NCI-H1417 treated with DMSO at 0.1 percent for 48 hours (cell line): ENCODE data around the gene TPX2.
"Not testable (repeated sequence)": the region's sequence is repeated elsewhere in the genome, so short reads cannot be mapped to it uniquely, and the experiment has no call there.

ENCODE experiments used
- DNase-seq: peaks from one replicate; lab custom pipeline; 2025; lab: John Stamatoyannopoulos, UW

Gene TPX2

DNA sequence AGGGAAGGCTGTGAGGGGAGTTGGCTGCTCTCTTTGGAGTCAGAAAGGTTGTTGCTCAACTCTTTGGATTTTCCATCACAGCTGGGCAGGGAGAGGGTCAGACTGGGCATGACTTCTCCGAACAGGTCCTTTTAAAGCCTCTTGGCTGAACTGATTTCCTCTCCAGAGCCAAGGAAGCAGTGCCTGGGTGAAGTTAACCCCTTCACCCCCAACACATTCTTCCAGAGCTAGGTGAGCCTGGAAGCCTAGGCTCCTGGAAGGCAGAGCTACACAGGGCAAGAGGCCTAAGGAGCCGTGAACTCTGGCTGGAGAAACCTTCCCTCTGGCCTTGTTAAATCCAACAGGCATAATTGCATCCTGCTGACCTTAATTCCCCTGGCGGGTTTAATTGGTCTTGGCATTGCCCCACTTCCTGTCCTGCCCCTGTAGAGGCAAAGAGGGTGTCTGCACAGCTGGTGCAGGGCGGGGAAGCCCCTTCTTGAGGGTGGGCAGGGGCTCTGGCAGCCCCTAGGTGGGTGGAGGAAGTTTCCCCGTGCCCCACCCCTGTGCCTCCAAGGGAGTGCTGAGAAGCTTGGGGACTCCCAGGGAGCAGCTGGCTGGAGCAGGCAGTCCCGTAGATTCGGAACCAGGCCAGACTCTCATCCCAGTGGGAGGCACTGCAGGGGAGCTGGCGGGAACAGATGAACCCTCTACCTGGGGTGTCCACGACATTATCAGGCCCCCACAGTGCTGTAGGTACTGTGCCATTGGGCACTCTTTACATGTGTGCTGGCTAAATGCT is 76.5 kb downstream of the TPX2 start:
- no peak for DNase-seq

DNA sequence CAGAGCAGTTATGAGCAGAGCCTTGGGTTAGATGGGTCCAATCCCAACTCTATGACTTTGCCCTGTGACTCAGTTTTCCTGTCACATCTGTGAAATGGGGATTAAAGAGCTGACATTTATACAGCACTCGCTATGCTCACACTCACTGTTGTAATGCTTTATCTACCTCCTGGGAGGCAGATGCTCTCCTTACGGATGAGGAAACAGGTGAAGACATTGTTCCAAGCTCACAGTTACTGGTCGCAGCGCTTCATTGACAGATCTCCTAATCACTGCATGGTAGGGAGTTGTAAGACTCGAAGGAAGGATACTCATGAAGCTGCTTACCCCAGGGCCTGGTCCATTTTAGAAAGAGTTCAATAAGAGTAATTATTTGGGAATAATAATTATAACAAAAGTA is 77.1 kb downstream of the TPX2 start:
- no peak for DNase-seq

GRCh38 chr20:31817461-31817860 is 78.4 kb downstream of the TPX2 start:
- DNase-seq = no peak

- DNase-seq = no peak
Observed at GRCh38 chr20:31818376-31818908, 79.4 kb downstream of the TPX2 start.

DNA sequence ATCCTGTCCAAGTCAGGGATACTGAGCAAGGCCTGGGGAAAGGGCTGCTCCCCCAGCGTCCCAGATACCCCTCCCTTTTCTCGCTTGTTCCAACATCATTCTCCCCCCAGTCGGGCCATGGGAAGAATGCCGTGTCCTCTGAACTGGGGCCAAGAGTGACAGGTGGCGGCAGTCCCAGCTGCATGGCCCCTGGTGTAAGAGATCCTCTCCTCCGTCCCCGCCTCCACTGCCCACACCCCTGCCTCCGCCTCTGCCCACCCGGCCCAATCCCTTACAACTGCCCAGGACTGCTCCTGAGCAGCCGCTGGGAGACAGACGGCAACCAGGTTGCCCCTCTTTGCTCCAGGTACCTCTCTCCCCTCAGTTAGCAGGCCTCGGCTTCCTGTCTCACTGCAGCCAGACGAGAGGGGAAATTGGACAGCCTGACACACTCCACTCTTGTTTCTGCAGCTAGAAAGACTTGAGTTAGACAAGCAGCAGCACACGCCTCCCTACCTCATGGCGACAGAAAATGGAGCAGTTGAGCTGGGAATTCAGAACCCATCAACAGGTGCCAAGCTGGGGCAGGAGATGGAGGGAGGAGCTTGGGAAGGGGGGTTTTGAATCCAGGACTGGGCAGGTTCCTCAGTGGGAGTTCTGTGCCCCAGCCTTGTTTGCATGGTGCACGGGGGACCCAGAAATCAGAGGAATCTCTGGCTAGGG is 80.1 kb downstream of the TPX2 start, which contains the start of gene MYLK2:
Gene MYLK2 (plus strand): TSS at position 274 of the 702 bp plus-strand sequence. CDS start 225 bp downstream, at position 499.
- DNase-seq = no peak

DNA sequence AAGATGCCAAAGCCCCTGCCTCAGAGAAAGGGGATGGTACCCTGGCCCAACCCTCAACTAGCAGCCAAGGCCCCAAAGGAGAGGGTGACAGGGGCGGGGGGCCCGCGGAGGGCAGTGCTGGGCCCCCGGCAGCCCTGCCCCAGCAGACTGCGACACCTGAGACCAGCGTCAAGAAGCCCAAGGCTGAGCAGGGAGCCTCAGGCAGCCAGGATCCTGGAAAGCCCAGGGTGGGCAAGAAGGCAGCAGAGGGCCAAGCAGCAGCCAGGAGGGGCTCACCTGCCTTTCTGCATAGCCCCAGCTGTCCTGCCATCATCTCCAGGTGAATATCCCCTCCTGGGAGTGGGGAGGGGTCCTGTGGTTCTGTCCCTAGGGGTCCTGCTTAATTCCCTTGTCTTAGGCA is 81.1 kb downstream of the TPX2 start:
- no peak for DNase-seq

DNA sequence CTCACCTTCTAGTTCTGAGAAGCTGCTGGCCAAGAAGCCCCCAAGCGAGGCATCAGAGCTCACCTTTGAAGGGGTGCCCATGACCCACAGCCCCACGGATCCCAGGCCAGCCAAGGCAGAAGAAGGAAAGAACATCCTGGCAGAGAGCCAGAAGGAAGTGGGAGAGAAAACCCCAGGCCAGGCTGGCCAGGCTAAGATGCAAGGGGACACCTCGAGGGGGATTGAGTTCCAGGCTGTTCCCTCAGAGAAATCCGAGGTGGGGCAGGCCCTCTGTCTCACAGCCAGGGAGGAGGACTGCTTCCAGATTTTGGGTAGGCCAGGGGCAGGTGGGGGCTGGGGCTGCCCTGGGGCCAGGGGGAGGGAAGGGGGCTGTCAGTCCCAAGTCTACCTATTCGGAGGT is 82.3 kb downstream of the TPX2 start:
- no peak for DNase-seq

DNA sequence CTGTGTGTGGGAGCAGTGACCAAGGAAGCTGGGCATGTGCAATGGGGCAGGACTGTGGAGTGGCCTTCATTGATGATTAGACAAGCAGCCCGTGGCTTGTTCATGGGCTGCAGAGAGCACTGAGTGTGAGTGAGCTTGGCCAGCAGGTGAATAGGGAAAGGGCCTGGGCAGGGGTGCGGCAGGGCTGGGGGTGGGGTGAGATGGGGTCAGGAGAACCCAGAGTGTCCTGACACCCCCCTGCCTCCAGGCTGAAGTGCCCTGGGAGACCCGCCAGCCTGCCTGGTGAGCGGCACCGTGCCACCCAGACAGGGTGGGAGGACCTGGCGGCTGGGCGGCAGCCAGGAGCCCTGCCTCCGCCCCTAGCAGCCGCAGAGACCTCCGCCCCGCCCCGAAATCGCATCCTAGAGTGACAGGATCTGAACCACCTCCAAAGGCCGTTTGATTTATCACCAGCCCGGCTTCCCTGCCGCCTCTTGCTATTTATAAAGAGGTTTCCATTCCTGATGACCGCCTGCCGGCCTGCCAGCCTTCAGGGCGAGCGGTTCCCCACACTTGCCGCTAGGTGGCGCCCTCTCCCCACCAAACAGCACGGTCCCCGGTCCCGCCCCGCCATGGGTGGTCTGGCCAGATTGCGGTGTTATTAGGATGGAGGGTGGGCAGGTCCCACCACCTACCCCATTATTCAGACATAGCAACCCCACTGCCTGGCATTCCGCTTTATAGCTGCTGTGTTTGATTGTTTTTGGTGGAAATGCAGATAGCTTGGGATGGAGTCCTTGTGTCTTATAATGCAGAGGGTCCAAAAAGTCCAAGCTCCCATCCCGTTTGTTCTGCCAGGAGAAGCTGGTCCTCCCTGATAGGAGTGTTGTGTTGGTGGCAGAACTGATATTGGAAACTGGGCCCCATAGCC is 83.6 kb downstream of the TPX2 start:
- peak; percentile 68 for DNase-seq

- DNase-seq = no peak
Observed at GRCh38 chr20:31823360-31824124, 84.5 kb downstream of the TPX2 start.

DNA sequence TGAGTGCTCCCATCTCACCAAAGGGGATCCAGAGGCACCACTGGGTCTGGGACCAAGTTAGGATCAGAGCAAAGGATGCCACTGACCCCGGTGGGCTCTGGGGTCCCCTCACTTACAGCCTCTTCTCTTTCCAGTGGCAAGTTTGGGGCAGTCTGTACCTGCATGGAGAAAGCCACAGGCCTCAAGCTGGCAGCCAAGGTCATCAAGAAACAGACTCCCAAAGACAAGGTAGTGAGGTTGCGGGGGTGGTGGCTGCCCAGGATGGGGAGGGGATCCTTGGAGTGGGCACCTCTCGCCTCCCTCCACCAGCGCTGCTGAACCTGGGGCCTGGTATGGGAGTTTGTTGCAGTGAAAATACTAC is 85.0 kb downstream of the TPX2 start:
- DNase-seq = no peak

DNA sequence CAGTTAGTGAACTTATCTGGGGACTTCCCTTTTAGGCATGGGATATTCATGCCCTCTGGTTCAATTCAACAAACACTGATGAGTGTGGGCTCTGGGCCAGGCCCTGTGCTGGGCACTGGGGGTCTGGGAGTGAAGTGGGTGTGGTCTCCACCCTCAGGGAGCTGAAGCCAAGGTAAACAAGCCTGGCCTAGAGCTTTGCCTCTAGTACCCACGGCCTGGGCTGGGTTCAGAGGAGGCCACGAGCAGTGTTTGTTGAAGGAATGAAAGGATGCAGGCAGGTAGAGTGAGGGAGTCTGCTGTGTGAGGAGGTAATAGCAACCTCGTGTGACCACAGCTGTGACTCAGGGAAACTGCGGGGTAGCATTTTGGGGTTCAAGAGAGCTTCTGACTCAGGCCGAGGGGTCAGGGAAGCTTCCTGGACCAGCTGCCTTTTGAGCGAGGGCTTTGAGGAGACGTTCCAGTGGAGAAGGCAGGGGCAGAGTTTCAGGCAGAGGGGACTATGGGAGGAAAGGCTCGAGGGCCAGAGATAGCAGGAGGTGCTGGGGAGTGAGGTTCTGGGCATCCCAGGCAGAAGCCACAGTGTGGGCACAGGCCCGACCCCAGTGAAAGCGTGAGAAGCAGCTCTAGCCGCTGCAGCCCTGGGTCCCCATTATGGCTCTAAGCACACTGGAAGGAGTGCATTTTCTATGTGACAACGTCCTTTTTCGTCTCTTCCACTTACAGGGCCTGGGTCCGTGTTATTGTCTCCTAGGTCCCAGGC is 85.6 kb downstream of the TPX2 start:
- DNase-seq = no peak

DNA sequence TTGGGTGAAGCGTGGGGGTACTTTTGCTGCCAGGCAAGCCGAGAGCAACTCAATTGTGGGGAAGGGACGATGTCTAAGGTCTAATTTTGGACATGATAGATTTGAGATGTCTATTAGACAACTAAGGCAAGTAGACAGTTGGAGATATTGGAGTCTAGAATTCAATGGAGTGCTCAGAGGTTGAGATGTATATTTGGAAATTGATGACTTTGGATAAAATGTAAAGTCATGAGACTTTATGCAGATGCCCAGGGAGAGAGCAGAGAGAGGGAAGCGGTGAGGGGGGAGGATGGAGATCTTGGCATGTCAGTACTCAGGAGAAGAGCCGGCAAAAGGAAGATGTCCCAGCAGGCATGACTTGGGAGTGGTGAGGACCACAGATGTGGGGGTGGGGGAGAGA is 87.0 kb downstream of the TPX2 start:
- DNase-seq = no peak

DNA sequence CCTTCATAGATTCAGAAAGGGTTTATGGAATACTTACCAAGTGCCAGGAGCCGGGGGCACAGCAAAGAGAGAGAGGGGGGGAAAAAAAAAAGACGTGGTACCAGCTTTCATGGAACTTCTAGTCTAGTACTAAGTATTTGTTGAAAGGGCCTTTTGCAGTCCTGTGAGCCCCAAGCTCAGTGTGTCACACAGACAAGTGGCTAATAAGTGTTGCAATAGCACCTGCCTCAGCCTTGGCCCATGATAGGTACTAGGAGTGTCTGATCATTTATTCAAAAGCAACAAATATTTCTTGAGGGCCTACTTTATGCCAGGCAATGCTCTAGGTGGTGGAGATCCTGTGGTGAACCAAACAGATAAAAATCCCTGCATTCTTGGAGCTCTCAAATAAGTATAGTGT is 88.0 kb downstream of the TPX2 start:
- DNase-seq = no peak

GRCh38 chr20:31828016-31828415 is 88.9 kb downstream of the TPX2 start:
- not testable (repeated sequence) for DNase-seq

DNA sequence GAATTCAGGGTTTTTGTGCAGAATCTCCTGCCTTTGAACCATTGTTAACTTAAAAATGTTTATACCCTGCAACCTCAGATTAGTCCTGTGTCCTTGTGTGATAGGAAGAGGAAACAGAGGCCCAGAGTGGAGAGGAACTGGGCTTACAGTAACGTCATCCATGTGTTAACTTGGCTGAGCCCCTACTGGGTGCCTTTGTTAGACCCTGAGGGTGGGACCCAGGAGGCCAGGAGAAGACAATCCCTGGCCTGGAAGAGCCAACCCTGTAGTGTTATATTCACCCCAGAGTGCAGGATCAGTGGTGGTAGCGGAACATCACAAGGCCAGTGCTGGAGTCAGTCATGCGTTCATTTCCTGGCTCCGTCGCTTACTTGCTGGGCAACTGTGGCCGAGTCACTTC is 90.6 kb downstream of the TPX2 start:
- DNase-seq = no peak

DNA sequence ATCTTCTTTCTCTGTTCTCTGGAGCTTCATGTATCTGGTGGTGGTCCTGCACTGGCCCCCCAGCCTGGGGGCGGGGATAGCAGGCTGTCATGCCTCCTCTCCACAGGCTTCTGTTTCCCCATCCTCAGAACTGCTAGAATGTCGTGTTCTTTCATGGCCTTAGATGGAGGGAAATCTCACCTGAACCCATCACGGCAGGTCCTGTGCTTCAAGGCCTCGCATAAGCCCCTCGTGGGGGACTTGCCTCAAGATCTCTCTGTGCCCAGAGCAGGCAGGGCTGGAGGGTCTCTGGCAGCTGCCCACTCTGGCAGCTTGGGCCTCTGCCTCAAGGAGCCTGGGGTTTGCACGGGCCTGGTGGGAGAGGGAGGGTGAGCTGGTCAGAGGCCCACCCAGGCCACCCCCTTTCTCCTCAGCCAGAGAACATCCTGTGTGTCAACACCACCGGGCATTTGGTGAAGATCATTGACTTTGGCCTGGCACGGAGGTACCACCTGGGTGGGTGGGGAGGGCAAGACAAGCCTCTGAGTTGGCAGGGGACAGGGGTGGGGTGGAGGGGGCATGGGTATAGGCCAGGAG is 91.4 kb downstream of the TPX2 start:
- no peak for DNase-seq

GRCh38 chr20:31831211-31831610 is 92.1 kb downstream of the TPX2 start:
- DNase-seq = no peak

- DNase-seq = no peak
Observed at GRCh38 chr20:31831771-31832306, 92.7 kb downstream of the TPX2 start.

DNA sequence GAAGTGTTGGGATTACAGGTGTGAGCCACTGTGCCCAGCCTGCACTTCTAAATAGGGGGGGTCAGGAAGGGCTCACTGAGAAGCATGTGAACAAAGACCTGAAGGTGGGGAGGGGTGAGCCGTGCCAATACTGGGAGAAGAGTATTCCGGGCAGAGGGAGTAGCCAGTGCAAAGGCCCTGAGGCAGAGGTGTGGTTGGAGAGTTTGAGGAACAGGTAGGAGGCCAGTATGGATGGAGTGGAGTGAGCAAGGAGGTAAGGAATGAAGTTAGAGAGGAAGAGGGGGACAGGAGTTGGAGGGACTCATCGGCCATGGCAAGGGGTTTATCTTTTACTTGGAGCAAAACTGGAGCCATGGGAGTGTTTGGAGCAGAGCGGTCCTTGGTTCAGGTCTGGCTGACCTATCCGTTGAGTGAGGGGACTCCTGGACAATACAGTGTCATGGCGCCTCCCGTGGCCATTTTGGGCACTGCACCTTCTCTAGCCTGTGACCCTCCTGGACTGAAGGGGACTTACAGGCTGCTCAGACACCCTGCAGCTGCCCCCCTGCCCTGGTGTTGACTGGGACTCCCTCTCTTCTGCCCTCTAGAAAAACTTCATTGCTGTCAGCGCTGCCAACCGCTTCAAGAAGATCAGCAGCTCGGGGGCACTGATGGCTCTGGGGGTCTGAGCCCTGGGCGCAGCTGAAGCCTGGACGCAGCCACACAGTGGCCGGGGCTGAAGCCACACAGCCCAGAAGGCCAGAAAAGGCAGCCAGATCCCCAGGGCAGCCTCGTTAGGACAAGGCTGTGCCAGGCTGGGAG is 94.2 kb downstream of the TPX2 start:
- DNase-seq = no peak
